GM18517 (cell line): Measurements from ENCODE around the gene ACKR4.
"Not testable (repeated sequence)": the region's sequence is repeated elsewhere in the genome, so short reads cannot be mapped to it uniquely, and the experiment has no call there.

ENCODE experiments used
- ATAC-seq: cut with Tn5 transposase; IDR thresholded peaks from one replicate; pipeline ENCODE4 v1.9.1; 2021; ENCODE audit warnings: mild to moderate bottlenecking, moderate library complexity; ENCODE audit not compliant: unreplicated experiment

ACKR4 gene

DNA sequence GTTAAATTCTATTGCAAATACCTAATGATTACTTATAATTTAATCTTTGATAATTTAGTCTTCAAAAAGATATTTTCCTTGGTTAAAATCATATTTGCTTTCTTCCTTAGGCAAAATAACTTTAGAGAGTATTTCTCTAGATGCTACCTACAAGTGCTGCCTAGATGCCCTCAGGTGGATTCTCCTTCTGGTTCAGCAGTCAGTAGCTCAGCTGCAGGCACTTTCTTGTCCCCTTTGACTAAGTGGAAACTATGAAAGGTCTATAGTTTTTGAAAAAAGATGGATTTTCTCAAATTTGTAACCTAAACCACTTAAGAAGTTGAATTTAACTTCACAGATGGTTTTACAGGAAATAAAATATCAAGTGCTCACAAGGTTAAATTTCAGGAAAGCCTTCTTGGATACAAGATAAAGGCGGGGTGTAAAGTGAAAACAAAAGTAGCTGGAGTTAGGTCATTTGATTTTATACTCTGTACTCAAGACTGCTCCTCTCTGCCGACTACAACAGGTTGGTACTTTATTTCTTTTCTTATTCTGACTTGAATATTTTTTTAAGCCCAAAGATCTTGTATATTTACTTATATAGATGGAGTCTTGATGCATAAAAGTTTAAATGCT, at the start of gene ACKR4:
Gene ACKR4 (plus strand): TSS at position 455 of the 618 bp plus-strand sequence. CDS start 3,128 bp downstream, outside the sequence.
- no peak for ATAC-seq

GRCh38 chr3:132549169-132549568, 47.9 kb upstream of the ACKR4 start:
- ATAC-seq, result no peak

DNA sequence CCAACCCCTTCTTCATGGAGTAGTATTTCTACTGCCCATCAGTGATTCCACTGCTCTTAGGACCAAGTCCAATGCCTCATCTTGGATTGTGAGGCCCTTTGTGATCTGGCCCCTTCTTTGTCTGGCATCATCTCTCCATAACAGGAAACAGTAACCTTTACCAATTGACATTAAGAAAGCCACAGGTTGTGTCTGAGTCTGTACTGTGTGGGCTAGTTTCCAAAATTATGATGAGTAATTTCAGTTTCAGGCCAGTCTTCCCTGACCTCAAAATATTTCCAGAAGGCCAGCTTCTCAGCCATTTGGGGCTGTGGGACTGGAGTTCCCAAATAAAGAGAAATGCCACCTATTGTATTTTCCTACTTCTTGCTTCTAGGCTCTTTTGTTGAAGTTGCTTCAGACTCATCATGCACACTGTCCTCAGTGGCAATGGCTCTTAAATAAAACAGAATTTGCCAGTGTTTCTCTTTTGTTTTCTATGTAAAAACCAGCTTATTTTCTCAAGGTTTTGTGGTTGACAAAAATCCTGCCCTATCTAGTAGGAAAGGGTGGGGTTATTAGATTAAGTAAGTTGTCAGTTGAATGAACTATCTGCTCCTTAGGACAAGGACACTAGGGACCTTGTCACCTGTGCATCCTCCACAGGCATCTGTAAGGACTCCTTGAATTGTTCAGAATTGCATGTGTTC, 47.0 kb upstream of the ACKR4 start:
- ATAC-seq, result peak; percentile 78

DNA sequence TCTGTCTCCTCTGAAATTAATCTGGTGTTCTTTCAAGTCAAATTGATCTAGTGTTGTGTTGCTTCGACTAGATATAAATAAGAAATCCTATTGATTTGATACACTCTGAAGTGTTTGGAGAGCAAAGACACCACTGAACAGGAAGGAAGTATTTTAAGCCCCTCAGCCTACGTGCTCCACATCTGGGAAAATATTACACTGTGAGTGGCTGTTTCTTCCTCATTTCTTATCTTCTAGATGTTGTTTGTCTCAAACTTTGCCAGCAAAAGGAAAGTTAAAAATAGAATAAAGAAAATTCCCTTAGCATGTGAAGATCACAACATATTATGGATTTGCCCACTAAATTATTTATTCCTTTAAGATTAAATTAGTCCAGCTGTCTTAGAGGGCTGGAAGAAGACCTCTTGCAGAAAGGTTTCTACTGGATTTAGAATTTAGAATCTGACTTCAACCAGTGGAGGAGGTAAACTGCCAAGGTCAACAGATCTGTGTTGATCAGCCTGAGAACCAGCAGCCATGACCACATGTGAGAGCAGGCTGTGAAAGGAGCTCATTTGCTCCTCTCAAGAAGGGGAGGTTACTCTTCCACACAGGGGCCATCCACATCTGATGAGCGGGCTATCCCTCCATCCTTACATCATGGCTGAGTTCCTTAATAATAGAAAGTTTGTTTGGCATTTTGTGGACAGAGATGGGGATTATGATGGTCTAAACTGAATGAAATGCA, 46.3 kb upstream of the ACKR4 start:
- no peak for ATAC-seq

DNA sequence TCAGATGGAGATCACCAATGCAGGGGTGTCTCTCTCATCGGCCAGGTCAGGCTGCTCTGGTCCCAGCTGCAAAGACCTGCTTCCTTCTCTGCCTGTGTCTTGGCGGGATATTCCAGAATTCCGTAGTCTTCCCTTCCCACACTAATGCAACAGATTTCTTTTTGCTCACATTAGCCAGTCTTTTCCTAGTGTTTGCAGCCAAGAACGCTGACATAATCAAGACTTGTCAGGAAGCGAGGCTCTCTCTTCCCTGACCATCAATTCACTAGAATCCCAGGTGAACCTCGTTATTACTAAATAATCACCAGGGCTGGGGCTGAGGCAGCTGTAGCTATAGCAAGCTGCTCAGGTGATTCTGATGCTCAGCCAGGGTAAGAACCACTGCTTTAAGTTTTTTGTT, 43.2 kb upstream of the ACKR4 start:
- no peak for ATAC-seq

DNA sequence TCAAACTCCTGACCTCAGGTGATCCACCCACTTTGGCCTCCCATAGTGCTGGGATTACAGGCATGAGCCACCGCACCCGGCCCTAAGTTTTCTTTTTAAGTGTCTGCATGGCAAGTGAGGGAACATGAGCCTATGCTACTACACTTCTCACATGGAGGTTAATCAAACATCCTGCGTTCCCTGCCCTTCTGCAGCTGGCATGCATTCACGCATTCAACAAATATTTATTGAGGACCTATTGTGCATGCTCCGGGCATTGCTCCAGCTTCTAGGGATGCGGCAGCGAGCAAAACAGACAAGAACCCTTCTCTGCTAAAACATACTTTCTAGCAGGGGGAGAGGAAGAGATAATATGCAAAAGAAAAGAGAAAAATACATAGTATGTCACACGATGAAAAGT, 42.6 kb upstream of the ACKR4 start:
- no peak for ATAC-seq

GRCh38 chr3:132555306-132556035, 41.6 kb upstream of the ACKR4 start:
- ATAC-seq, result no peak

DNA sequence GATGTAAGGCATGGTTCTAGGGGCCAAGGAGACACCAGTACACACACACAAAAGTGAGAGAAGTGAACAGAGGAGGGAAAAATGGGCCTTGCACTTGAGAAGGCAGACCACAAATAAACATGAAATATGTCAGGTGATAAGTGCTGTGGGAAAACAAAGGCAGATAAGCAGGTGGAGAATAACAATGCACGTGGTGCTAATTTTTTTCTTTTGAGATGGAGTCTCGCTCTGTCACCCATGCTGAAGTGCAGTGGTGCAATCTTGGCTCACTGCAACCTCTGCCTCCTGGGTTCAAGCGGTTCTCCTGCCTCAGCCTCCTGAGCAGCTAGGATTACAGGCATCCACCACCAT, 41.1 kb upstream of the ACKR4 start:
- not testable (repeated sequence) for ATAC-seq

DNA sequence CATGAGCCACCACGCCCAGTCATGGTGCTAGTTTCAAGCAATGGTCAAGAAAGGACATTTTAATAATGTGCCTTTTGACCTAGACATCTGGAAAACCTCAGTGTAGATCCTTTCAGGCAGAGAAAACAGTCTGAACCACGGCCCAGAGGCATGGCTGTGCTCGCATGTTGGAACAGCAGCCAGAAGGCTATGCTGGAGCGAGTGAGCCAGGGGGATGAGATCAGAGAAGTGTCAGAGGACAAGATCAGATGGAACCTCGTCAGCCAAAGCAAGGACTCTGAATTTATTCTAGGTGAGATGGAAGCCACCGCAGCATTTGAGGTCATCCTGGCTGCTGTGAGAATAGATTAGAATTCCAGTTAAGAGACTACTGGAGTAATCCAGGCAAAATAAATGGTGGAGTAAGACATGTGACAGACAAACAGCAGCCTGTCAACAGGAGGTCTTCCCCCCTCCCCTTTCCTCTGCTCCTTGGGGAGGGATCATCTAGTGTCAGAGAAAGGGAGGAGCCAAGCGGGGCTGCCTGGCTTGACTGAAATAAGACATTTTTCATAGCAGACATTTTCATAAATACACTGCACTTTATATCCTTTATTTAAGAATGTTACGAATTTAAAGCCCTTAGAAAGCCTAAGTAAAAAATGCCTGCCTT, 40.4 kb upstream of the ACKR4 start:
- no peak for ATAC-seq

- ATAC-seq, result no peak
These were observed 36.1 kb upstream of the ACKR4 start for GRCh38 chr3:132561003-132561402.

GRCh38 chr3:132563420-132564069, 33.5 kb upstream of the ACKR4 start:
- ATAC-seq, result no peak

- no peak for ATAC-seq
These were observed 33.0 kb upstream of the ACKR4 start for GRCh38 chr3:132564070-132564465.

DNA sequence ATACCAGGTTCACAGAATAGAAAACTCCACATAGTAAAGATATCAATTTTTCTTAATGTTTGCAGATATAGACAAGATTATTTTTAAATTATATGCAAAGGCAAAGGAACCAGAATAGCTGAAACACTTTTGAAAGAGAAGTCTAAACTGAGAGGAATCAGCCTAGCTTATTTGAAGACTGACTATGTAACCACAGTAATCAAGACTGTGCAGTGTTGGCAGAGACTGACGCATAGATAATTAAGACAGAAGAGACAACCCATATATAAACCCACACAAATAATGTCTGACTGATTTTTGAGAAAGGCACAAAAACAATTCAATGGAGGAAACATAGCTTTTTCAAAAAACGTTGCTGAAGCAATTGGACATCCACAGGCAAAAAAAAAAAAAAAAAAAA, 28.6 kb upstream of the ACKR4 start:
- ATAC-seq, result no peak

DNA sequence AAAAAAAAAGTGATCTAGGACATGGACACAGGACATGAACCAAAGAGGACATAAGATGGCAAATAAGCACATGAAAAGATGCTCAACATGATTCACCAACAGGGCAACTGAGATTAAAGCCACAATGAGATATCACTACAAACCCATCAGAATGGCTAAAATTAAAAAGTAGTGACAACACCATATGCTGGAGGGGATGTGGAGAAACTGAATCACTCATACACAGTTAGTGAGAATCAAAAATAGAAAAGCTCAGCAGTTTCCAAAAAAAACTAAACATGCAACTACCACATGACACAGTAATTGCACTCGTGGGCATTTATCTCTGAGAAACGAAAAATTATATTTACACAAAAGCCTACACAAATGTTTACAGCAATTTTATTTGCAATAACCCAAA, 27.9 kb upstream of the ACKR4 start:
- ATAC-seq, result no peak

DNA sequence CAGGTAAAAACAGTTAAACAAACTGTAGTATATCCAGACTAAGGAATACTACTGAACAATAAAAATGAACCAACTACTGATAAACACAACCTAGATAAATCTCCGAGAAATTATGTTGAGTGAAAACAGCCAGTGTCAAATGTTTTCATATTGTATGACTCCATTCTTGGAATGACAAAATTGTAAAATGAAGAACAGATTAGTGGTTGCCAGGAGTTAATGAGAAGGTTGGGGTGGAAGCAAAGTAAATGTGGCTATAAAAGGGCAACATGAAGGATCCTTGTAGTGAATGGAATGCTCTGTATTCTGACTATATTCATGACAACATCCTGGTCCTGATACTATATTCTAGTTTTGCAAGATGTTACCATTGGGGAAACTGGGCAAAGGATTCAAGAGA, 27.5 kb upstream of the ACKR4 start:
- no peak for ATAC-seq

- ATAC-seq, result no peak
These were observed 27.1 kb upstream of the ACKR4 start for GRCh38 chr3:132570016-132570415.

- ATAC-seq, result no peak
These were observed 23.3 kb upstream of the ACKR4 start for GRCh38 chr3:132573797-132574211.

DNA sequence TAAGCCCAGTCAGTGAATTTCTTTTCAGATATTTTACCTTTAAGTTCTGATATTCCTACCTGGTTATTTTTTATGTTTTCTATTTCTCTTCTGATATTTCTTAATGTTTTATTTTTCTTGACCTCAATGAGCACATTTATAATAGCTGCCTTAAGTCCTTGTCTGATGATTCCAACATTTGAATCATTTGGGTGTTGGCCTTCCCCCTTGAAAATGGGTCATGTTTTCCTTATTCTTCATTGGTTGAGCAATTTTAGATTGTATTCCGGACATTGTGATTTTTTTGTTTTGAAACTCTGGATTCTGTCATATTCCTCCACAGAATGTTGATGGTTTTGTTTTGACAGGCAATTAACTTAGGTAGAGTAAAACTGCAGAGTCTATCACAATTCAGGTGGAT, 9.7 kb upstream of the ACKR4 start:
- no peak for ATAC-seq

DNA sequence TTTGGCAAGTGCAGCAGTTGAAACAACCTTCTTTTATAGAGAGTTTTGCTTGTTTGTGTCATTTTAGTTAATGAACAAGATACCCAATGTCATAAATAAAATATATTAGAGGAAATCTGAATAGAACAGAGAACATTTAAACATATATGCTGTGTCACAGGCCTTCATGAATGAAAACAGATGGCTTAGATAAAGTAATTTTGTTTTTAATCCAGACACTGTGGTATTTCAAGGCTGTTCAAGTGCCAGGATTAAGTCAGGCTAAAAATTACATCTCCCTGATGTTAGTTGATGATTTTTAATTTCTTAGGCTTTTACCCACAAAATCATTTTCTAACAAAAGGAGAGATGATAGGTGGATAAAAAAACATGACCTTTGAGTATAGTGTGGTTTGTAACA, 4.9 kb upstream of the ACKR4 start:
- no peak for ATAC-seq

- ATAC-seq, result no peak
These were observed 3.7 kb upstream of the ACKR4 start for GRCh38 chr3:132593241-132593946.
